A549 (cell line): ENCODE measurements around the gene AUTS2.

Experiments used
- CTCF ChIP-seq: fragments of >200 bp; sonication (Bioruptor Twin); formaldehyde crosslinking; IDR thresholded peaks from 3 replicates; pipeline ENCODE4 v1.5.1; 2016
- ESRRA ChIP-seq: fragments of 150-350 bp; IDR thresholded peaks from 2 replicates; pipeline ENCODE4 v1.6.1; 2014; ENCODE audit warnings: mild to moderate bottlenecking, low read length, borderline replicate concordance
- RCOR1 ChIP-seq: fragments of 150-350 bp; IDR thresholded peaks from 2 replicates; pipeline ENCODE4 v1.6.1; 2014; ENCODE audit warnings: antibody characterized with exemption, low read length, low read depth

- no peak for TF ChIP-seq RCOR1
- no peak for TF ChIP-seq CTCF
- no peak for TF ChIP-seq ESRRA
These were observed 1183.6 kb downstream of the AUTS2 start for GRCh38 chr7:70781922-70782311.
